Loucy (cell line): ENCODE measurements around the gene TLE7.

Source experiments
- H2AFZ ChIP-seq: fragments of 200-600 bp; sonication (generic); 2 replicates; pipeline ENCODE4 v1.6.0; 2016; ENCODE audit warnings: antibody characterized with exemption, mild to moderate bottlenecking, low read length, moderate library complexity
- H3F3A ChIP-seq: fragments of 200-600 bp; 2 replicates; pipeline ENCODE4 v1.6.0; 2016; ENCODE audit warnings: antibody characterized with exemption, low read depth, mild to moderate bottlenecking
- H3K27me3 ChIP-seq: fragments of 200-600 bp; sonication (generic); 2 replicates; pipeline ENCODE4 v1.6.1; 2014; ENCODE audit warnings: low read length, mild to moderate bottlenecking; ENCODE audit not compliant: insufficient read depth, poor library complexity, severe bottlenecking
- H3K36me3 ChIP-seq: fragments of 200-600 bp; sonication (generic); 2 replicates; pipeline ENCODE4 v1.6.1; 2016; ENCODE audit warnings: low read length; ENCODE audit not compliant: insufficient read depth
- H3K4me1 ChIP-seq: fragments of 200-600 bp; sonication (generic); 2 replicates; pipeline ENCODE4 v1.5.1; 2014; ENCODE audit warnings: low read length, mild to moderate bottlenecking; ENCODE audit not compliant: insufficient read depth, poor library complexity, severe bottlenecking
- H3K4me2 ChIP-seq: fragments of 200-600 bp; sonication (generic); 2 replicates; pipeline ENCODE4 v1.6.0; 2014; ENCODE audit warnings: antibody characterized with exemption, low read length, low read depth, mild to moderate bottlenecking; ENCODE audit not compliant: poor library complexity, severe bottlenecking
- H3K4me3 ChIP-seq: fragments of 200-600 bp; sonication (generic); 2 replicates; pipeline ENCODE4 v1.5.1; 2014; ENCODE audit warnings: low read length, mild to moderate bottlenecking, mixed read lengths; ENCODE audit not compliant: poor library complexity, severe bottlenecking
- H3K79me2 ChIP-seq: fragments of 200-600 bp; sonication (generic); 2 replicates; pipeline ENCODE4 v1.6.1; 2014; ENCODE audit warnings: low read length; ENCODE audit not compliant: insufficient read depth
- H3K9ac ChIP-seq: fragments of 200-600 bp; sonication (generic); 2 replicates; pipeline ENCODE4 v1.6.0; 2014; ENCODE audit warnings: mild to moderate bottlenecking, low read depth, low read length, moderate library complexity; ENCODE audit not compliant: poor library complexity, severe bottlenecking
- H3K9me2 ChIP-seq: fragments of 200-600 bp; sonication (generic); replicated peaks from 2 replicates; pipeline ENCODE4 v1.6.1; 2016; ENCODE audit warnings: low read depth, low read length, mixed read lengths
- H3K9me3 ChIP-seq: fragments of 200-600 bp; sonication (generic); 2 replicates; pipeline ENCODE4 v1.6.1; 2014; ENCODE audit warnings: mild to moderate bottlenecking, antibody characterized with exemption, low read length, low read depth; ENCODE audit not compliant: insufficient read depth
- H4K20me1 ChIP-seq: fragments of 200-600 bp; sonication (generic); 2 replicates; pipeline ENCODE4 v1.6.0; 2014; ENCODE audit warnings: antibody characterized with exemption, low read length, mild to moderate bottlenecking; ENCODE audit not compliant: insufficient read depth, poor library complexity, severe bottlenecking
- CTCF ChIP-seq: fragments of 200-600 bp; sonication (generic); conservative IDR thresholded peaks from 2 replicates; pipeline ENCODE4 v1.5.1; 2014; ENCODE audit warnings: mild to moderate bottlenecking, antibody characterized with exemption, low read length
- EZH2phosphoT487 ChIP-seq: fragments of 200-600 bp; IDR thresholded peaks from 2 replicates; pipeline ENCODE4 v1.6.1; 2018; ENCODE audit warnings: antibody characterized with exemption, mild to moderate bottlenecking, moderate library complexity, borderline replicate concordance

Gene TLE7

GRCh38 chr16:71409011-71409775 is 32.7 kb downstream of the TLE7 start:
- Histone ChIP-seq H3K9me3 (no peaks in the 10 kb centered on the region), H3K4me1 (no peaks in the 10 kb centered on the region), H2AFZ (no peak overlapping the region), H3K9ac (no peak overlapping the region), H3K36me3 (no peaks in the 10 kb centered on the region), H3K4me2 (no peak overlapping the region), H4K20me1 (no peaks in the 10 kb centered on the region), H3F3A (no peaks in the 10 kb centered on the region), H3K4me3 (no peak overlapping the region), H3K9me2 (no peaks in the 10 kb centered on the region), H3K27me3 (no peaks in the 10 kb centered on the region), H3K79me2 (no peaks in the 10 kb centered on the region)
- no peak for TF ChIP-seq EZH2phosphoT487
- TF ChIP-seq CTCF = no peak

- H3K36me3 ChIP-seq = no peaks in the 10 kb centered on the region
- no peak for TF ChIP-seq EZH2phosphoT487
- no peak for TF ChIP-seq CTCF
- no peaks in the 10 kb centered on the region for H3K9me2 ChIP-seq
- H2AFZ ChIP-seq = no peak overlapping the region
- H3K27me3 ChIP-seq = no peaks in the 10 kb centered on the region
- no peaks in the 10 kb centered on the region for H3K9me3 ChIP-seq
- no peaks in the 10 kb centered on the region for H3K4me1 ChIP-seq
- no peak overlapping the region for H3K4me3 ChIP-seq
- H4K20me1 ChIP-seq = no peaks in the 10 kb centered on the region
- no peak overlapping the region for H3K4me2 ChIP-seq
- no peaks in the 10 kb centered on the region for H3K79me2 ChIP-seq
- H3F3A ChIP-seq = no peaks in the 10 kb centered on the region
- no peak overlapping the region for H3K9ac ChIP-seq
These were observed 33.3 kb downstream of the TLE7 start for GRCh38 chr16:71408536-71408935.

DNA sequence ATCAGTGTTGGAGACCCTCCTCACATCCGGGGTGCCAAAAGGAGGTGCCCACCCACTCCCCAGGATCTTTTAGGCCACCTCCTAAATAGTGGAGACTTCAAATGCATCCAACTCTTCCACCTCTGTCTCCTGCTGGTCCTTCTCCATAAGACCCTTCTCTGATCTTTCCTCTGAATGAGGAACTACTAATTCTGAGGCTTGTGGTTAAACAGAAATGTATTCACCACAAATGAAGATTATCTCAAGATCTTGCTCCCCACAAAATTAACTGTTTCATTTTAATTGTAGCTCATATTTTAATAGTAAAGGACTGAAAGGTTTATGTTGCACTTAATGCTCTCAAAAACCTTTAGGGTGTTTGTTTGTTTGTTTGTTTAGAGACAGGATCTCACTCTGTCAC is 34.1 kb downstream of the TLE7 start:
- Histone ChIP-seq H3K9me2 (no peaks in the 10 kb centered on the region), H3F3A (no peaks in the 10 kb centered on the region), H4K20me1 (no peaks in the 10 kb centered on the region), H3K36me3 (no peaks in the 10 kb centered on the region), H3K4me2 (no peak overlapping the region), H3K4me3 (no peak overlapping the region), H3K4me1 (no peaks in the 10 kb centered on the region), H3K79me2 (no peaks in the 10 kb centered on the region), H3K9ac (no peak overlapping the region), H3K9me3 (no peaks in the 10 kb centered on the region), H3K27me3 (no peaks in the 10 kb centered on the region), H2AFZ (no peak overlapping the region)
- TF ChIP-seq CTCF = no peak
- TF ChIP-seq EZH2phosphoT487 = no peak
